ENCODE data around the gene SPINK14. TPM values are rescaled to one million over a fixed set of nuclear protein-coding genes. Genes with fewer than 3 reads are reported as not detected.

Gene SPINK14
- total RNA-seq: not detected
- polyA plus RNA-seq: not detected
- long read RNA-seq, donor 1: 0 reads
- long read RNA-seq, donor 2: 0 reads
- long read RNA-seq, donor 3: 0 reads
- long read RNA-seq, donor 4: 0 reads
- long read RNA-seq, donor 5: 0 reads

GRCh38 chr5:148168246-148168645, at the start of gene SPINK14:
Gene SPINK14 (plus strand): TSS chr5:148168546. CDS start chr5:148169733, 1,187 bp downstream.
- no peak for ATAC-seq (ENCODE audit: insufficient read depth, low FRiP score)

GRCh38 chr5:148120317-148120716, 48.0 kb upstream of the SPINK14 start:
- TF ChIP-seq CTCF (IDR thresholded peaks at IDR 0.05; ENCODE audit: control extremely low read depth, extremely low read depth): no peak
- ATAC-seq (ENCODE audit: insufficient read depth, low FRiP score): no peak

More at GRCh38 chr5:148168246-148168645, at the start of gene SPINK14:
- no peak for TF ChIP-seq CTCF (IDR thresholded peaks at IDR 0.05; ENCODE audit: control extremely low read depth, extremely low read depth)
- H3K9ac ChIP-seq (ENCODE audit: insufficient read depth in 1 of 2, low read length in 2 of 2): no peak within 1 kb of the TSS
- 97 to 98% methylated on average over 1 of the region's 1 CpG for WGBS, 2 donors
- no peaks in the 10 kb centered on the region for H3K9me3 ChIP-seq (ENCODE audit: control insufficient read depth in 4 of 4, insufficient read depth in 3 of 4, low read length in 3 of 4)
- no peaks in the 10 kb centered on the region for H3K4me1 ChIP-seq (ENCODE audit: control insufficient read depth in 5 of 5, insufficient read depth in 5 of 5, low read length in 5 of 5)
- no peaks in the 10 kb centered on the region for H3K27me3 ChIP-seq (ENCODE audit: control insufficient read depth in 3 of 3, insufficient read depth in 3 of 3, low read length in 2 of 3)
- H3K36me3 ChIP-seq (ENCODE audit: control insufficient read depth in 4 of 4, insufficient read depth in 4 of 4, low read length in 4 of 4): no peaks in the 10 kb centered on the region
- H3K4me3 ChIP-seq: no peak within 1 kb of the TSS
- DNase-seq: no peak
- H3K27ac ChIP-seq (ENCODE audit: low read depth in 1 of 2, low read length in 1 of 2): no peak within 1 kb of the TSS

GRCh38 chr5:148125641-148126040, 42.7 kb upstream of the SPINK14 start:
- no peak for TF ChIP-seq CTCF (IDR thresholded peaks at IDR 0.05; ENCODE audit: control extremely low read depth, extremely low read depth)
- ATAC-seq (ENCODE audit: insufficient read depth, low FRiP score): no peak
- Histone ChIP-seq H3K27me3 (ENCODE audit: control insufficient read depth in 3 of 3, insufficient read depth in 3 of 3, low read length in 2 of 3) (no peaks in the 10 kb centered on the region), H3K9ac (ENCODE audit: insufficient read depth in 1 of 2, low read length in 2 of 2) (no peak overlapping the region), H3K9me3 (ENCODE audit: control insufficient read depth in 4 of 4, insufficient read depth in 3 of 4, low read length in 3 of 4) (no peaks in the 10 kb centered on the region), H3K36me3 (ENCODE audit: control insufficient read depth in 4 of 4, insufficient read depth in 4 of 4, low read length in 4 of 4) (no peaks in the 10 kb centered on the region), H3K27ac (ENCODE audit: low read depth in 1 of 2, low read length in 1 of 2) (no peak overlapping the region), H3K4me1 (ENCODE audit: control insufficient read depth in 5 of 5, insufficient read depth in 5 of 5, low read length in 5 of 5) (no peaks in the 10 kb centered on the region), H3K4me3 (no peak overlapping the region)
- WGBS, 2 donors: 62 to 63% methylated on average over 3 of the region's 3 CpGs
- no peak for DNase-seq

More at GRCh38 chr5:148120317-148120716, 48.0 kb upstream of the SPINK14 start:
- H3K27ac ChIP-seq (ENCODE audit: low read depth in 1 of 2, low read length in 1 of 2): no peak overlapping the region
- H3K9me3 ChIP-seq (ENCODE audit: control insufficient read depth in 4 of 4, insufficient read depth in 3 of 4, low read length in 3 of 4): no peaks in the 10 kb centered on the region
- H3K9ac ChIP-seq (ENCODE audit: insufficient read depth in 1 of 2, low read length in 2 of 2): no peak overlapping the region
- H3K36me3 ChIP-seq (ENCODE audit: control insufficient read depth in 4 of 4, insufficient read depth in 4 of 4, low read length in 4 of 4): no peaks in the 10 kb centered on the region
- H3K4me3 ChIP-seq: no peak overlapping the region
- H3K4me1 ChIP-seq (ENCODE audit: control insufficient read depth in 5 of 5, insufficient read depth in 5 of 5, low read length in 5 of 5): no peaks in the 10 kb centered on the region
- no peaks in the 10 kb centered on the region for H3K27me3 ChIP-seq (ENCODE audit: control insufficient read depth in 3 of 3, insufficient read depth in 3 of 3, low read length in 2 of 3)
- no peak for DNase-seq
- 90 to 91% methylated on average over 3 of the region's 3 CpGs for WGBS, 2 donors
